Cardiac septum (tissue), 1 donor: ENCODE results near the gene CELA3A. TPM values are rescaled to one million over a fixed set of nuclear protein-coding genes. Genes with fewer than 3 reads are reported as not detected.
"Not testable (repeated sequence)": the region's sequence is repeated elsewhere in the genome, so short reads cannot be mapped to it uniquely, and the experiment has no call there.

Source experiments
- DNase-seq: peaks from one replicate; pipeline ENCODE4 v3.0.0-alpha.2; 2020; ENCODE audit warnings: low spot score
- intact Hi-C: fragments of 100-400 bp; cut with DNase I; formaldehyde crosslinking; loops from one replicate; pipeline ENCODE4 v1.14.0; 2022
- long read RNA-seq: library from polyadenylated mRNA; unstranded; transcript quantifications from one replicate; pipeline ENCODE4 v2.0.0, GENCODE V29; 2021
- total RNA-seq: library from RNA; stranded (reverse); fragmentation: NEBNext Ultra II Directional; extraction: Animal tissue kit (Norgen Biotek cat#: 25700); gene quantifications from one replicate; pipeline ENCODE4 v1.2.1, GENCODE V29; 2021
- donor health status: DM: no; HTN: no; CAD: no.

The CELA3A gene, protein sequence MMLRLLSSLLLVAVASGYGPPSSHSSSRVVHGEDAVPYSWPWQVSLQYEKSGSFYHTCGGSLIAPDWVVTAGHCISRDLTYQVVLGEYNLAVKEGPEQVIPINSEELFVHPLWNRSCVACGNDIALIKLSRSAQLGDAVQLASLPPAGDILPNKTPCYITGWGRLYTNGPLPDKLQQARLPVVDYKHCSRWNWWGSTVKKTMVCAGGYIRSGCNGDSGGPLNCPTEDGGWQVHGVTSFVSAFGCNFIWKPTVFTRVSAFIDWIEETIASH
- not detected for total RNA-seq
- long read RNA-seq: 0 reads

DNA sequence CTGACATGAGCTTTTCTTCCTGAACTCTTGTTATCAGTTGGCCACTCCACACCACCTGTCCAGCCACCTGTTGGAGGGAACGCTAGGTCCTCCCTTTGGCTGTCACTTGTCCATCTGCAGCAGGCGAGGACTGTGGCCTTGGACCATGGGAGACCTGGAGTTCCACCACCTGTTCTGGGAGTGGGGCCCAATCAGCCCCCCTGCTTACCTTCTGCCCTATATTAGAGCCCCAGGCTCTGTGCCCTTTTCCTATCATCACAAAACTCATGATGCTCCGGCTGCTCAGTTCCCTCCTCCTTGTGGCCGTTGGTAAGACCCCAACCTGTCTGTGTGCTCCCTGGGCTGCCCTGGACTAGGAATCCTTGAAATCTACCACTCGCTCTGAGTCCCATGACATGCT lies at the start of gene CELA3A:
TSS of gene CELA3A (plus strand) at position 249 of the 400 bp plus-strand sequence. CDS start at position 267, 18 bp downstream.
- intact Hi-C loops: no loop called here
- DNase-seq: no peak

DNA sequence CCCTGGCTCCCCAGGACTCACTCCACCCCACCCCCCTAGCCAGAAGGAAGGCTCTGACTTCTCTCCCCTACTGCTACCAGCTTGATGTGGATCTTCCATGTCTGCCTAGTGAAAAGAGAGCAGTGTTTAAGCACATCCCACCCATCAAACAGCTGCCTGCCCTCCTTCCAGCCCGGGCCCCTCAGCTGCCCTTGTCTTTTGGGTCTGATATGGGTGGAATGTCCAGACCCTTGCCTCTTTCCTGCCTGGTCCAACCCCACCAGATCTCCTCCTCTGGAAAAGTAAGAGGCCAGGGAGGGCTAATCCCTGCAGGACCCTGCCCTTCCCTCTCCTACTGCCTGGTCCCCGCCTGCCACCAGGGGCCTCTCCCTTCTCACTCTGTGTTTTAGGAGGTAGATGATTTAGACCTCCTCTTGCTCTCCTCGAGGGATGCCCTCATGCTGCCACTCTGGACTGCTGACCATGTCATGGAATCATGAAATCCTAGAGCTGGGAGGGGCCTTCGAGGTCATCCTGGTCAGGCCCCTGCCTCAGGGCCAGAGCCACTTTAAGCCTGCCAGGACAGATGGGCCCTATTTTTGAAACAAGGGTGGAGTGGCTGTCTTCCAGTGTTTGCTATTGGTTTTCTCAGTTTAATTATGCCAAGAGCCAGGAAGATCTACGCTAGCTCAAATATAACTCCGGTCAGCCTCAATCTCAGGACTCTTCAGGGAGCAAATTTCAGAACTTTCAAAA lies 48.5 kb upstream of the CELA3A start:
- intact Hi-C loops: no loop called here
- DNase-seq: no peak

DNA sequence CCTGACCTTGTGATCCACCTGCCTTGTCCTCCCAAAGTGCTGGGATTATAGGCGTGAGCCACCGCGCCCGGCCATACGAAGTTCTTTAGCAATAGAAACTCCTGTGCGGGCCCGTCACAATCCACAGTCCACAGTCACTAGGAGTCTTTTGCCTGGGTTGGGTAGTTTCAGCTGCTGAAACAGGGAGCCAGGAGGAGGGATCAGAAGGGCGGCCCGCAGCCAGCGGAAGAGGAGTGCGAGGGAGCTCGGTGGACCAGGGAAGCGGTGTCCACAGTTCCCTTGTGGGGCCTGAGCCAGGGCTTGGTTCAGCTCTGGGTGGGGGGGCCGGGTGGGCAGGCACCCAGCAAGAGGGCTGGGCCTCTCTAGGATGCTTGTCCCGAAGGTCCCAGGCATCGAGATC lies 46.4 kb upstream of the CELA3A start:
- intact Hi-C loops: no loop called here

DNA sequence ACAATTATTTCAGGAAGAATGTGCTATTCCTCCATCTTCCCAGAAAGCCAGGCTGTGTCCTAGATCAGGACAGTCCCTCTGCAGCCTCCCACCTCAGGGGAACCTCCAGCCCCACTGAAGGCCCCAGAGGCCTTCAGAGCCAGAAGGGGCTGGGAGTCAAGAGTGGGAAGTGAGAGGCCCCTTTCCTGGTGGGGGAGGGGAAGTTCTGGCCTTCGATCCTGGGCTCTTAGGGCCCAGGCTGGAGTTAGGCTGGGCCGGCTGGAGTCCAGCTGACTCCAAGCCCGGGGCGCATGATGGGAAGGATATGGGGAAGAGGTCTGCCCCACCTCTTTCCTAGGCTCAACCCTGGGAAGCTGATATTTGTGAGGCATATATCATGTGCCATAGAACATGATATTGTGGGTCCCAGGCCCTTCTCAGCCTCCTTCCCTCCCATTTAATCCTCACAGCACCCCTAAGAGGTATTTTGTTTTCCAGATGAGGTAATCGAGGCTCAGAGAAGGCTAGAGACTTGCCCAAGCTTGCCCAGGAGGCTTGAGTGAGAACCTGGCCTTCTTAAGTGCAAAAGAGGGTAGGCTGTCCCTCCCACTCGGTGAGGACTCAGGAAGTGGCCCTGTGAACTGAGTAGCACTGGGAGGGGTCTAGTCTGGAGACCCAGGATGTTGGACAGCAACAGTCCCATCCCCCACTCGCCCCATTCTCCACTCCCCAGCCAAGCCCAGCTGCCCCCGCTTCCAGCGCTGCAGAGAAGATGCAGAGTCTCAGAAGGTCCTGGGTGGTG lies 45.8 kb upstream of the CELA3A start:
- intact Hi-C loops: loop anchor here (2.0 kb wide), 1 partner anchor 61 kb away; no protein-coding TSS in a partner anchor
- no peak for DNase-seq

More for the DNA sequence above, 46.4 kb upstream of the CELA3A start:
- DNase-seq: no peak

DNA sequence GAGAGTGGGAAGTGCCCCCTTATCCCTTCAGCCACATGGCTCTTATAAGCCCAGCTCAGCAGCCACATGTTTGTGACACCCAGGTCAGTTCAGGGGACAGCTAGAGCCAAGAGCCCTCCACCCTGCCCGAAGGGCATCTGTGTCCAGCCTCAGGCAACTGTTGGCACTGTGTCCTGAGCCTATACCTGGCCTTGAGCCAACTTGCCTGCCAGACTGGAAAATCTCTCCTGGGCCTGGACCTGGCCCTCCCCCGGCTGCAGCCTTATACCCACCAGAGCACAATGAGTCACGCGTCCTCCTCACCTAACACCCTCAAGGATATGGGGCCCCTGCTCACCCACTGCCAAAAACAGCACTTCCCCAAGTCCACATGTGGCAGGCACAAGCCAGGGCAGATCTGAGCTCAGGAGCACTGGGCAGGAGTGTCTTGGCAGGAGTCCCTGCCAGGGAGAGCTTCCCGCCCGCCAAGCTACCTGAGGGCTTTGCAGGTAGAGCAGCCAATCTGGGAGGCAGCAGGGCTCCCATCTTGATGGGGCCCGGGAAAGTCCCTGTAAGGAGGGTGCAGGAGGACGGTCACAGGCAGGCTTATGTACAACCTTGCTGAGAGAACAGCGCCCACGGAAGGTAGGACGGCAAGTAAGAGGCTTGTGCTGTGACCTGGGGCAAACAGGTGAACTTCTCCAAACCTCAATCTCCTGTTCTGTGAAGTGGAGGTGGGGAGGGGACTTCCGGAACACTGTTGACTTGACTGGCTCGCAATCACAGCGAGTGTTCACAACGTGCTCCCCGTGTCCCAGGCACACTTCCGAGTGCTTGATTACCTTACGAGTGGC lies 44.5 kb upstream of the CELA3A start:
- intact Hi-C loops: loop anchor here (2.0 kb wide), 1 partner anchor 62 kb away; no protein-coding TSS in a partner anchor
- no peak for DNase-seq

DNA sequence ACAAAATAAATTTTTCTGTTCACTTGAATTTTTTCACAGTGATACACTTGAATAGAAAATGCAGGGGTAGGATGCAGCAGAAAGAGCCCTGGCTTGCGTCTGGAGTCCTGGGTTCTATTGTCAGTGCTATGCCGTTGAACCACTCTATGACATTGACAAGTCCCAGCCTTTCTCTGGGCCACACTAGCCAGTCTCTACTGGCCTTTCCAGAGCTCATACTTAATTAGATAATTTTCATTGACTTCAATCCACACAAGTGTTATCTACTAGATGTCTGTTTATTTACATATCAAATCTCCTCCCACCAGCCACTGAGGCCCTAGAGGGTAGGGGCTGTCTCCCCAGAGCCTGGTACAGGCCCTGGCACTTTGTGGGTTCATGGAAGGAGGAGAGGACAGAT lies 40.1 kb upstream of the CELA3A start:
- DNase-seq: no peak

DNA sequence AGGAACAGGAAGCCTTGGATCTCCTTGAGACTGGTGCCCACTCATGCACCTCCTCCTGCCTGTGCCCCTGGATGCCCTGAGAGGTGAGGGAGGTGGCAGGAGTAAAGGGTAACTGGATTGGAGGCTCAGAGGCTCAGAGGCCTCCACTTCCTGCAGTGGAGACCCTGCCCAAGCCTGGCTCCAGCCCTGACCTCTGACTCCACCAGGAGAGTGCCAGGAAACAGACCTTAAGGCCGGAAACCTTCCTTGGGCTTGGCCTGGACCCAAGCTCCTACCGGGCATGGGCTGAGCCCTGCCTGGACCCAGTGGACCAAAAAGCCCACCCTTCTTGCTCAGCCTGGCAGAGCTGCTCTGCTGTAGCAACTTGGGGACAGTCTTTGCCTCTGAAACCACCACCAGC lies 39.7 kb upstream of the CELA3A start:
- DNase-seq: no peak

More for the DNA sequence above, 40.1 kb upstream of the CELA3A start:
- intact Hi-C loops: loop anchor here (5.0 kb wide), 1 partner anchor 94 kb away; no protein-coding TSS in a partner anchor

DNA sequence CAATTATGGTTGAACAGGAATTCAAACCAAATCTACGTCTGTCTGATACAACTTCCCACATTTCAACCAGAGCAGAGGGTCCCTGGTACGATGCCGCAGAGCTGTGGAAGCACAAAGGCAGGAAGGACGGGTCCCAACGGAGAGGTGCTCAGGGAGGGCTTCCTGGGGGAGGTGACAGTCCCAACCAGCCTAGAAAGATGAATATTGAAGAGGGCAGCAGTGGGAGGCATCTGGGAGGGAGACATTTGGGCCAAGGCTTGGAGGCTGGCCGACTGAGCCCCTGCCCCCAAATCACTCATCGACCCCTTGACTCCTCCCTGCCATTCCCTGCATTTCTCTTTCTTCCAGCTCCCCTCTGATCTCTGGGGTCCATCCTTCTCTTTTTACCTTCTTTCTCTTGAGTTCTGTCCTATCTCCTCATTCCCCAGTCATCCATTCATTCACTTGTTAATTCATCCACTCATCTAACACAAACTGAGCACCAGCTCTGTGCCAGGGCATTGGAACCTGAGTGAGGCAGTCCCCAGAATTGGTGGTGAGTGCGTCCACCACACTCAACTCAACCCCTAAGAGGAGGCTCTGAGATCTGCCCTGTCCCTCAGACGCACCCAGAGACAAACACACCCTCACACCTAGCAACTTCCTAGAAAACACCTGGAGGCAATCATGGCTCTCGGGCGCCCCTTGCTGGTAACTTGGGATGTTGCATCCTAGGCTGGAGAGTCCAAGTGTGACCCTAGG lies 37.8 kb upstream of the CELA3A start:
- intact Hi-C loops: loop anchor here (5.0 kb wide), 1 partner anchor 96 kb away; no protein-coding TSS in a partner anchor
- peak; percentile 92 for DNase-seq

More for the DNA sequence above, 39.7 kb upstream of the CELA3A start:
- intact Hi-C loops: loop anchor here (5.0 kb wide), 1 partner anchor 94 kb away; no protein-coding TSS in a partner anchor

DNA sequence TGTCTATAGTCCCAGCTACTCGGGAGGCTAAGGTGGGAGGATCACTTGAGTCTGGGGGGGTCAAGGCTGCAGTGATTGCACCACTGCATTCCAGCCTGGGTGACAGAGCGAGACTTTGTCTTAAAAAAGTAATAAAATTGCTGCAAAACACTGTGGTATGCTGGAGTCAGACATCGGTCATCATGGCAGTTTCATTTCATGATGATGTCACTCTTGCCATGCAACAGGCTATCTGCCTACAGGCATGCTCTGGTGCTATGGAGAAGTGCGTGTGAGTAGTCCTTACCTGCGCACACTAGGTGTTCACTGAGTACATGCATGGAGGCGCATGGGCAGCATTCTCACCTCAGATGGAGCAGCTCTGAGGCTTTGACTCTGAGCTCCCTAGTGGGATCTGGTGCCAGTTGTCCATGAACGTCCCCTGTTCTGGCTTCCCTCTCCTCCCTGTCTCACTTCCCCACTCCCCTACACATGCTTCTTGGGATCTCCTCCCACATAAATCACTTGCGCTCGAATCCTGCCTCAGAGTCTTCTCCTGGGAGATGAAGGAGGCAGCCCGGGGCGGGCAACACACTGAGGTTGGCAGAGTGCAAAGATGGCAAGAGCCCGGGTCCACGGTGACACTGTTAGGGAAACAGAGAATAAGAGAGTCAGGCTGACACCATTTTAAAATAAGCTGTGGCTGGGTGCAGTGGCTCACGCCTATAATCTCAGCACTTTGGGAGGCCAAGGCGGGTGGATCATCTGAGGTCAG lies 35.0 kb upstream of the CELA3A start:
- intact Hi-C loops: no loop called here
- DNase-seq: peak; percentile 56

DNA sequence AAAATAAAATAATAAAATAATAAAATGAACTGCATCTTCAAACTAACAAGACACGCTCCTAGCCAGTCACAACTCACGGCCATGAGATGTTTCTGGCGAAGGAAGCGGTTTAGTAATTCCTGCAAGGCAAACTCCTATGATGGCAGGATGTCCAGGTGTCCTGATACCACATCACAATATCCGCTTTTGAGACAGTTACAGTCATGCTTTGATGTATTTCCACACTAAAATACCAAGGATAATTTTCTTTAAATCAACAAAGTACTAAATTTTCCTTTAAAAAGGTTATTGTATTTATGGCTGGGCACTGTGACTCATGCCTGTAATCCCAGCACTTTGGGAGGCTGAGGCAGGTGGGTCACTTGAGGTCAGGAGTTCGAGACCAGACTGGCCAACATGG lies 34.2 kb upstream of the CELA3A start:
- intact Hi-C loops, DNase-seq: not testable (repeated sequence)

DNA sequence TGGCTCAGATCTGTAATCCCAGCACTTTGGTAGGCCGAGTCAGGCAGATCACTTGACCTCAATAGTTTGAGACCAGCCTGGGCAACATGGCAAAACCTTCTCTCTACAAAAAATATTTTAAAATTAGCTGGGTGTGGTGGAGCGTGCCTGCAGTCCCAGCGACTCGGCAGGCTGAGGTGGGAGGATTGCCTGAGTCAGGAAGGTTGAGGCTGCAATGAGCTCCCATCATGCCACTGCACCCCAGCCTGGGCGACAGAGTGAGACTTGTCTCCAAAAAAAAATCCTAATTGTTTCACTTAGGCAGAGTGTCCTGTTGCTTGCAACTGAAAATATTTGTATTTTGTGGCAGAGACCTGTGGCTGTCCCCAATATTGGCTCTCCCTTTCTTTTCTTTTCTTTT lies 32.4 kb upstream of the CELA3A start:
- intact Hi-C loops, DNase-seq: not testable (repeated sequence)

DNA sequence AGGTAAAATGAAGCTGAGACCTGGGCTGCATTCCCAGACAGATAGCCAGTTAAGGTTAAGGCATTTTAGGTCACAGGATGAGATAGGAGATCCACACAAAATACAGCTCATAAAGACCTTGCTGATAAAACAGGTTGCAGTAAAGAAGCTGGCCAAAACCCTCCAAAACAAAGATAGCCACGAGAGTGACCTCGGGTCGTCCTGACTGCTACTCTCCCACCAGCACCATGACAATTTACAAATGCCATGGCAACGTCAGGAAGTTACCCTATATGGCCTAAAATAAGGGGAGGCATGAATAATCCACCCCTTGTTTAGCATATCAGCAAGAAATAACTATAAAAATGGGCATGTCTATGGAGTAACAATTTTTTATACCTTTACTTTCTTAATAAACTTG lies 30.9 kb upstream of the CELA3A start:
- DNase-seq, intact Hi-C loops: not testable (repeated sequence)

DNA sequence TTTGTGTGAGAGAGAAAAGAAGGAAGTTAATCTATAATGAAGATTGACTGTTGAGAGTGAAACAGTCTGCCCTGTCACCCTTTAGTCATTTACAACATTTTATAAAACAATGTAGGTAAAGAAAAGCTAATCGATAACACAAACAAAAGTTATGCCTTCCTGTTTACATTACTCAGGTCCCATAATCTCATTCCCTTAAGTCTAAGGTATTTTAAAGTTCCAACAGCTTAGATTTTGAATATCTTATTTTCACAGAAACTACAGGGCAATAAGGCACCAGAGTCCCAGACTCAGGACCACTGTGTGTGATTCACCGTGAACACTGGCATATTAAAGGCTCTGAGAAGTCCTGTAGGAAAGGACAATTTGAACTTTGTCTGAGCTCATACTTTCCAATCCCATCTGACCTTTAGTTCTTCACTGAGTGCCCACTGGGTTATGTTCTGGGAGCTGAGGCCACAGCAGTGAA lies 28.4 kb upstream of the CELA3A start:
- DNase-seq, intact Hi-C loops: not testable (repeated sequence)

DNA sequence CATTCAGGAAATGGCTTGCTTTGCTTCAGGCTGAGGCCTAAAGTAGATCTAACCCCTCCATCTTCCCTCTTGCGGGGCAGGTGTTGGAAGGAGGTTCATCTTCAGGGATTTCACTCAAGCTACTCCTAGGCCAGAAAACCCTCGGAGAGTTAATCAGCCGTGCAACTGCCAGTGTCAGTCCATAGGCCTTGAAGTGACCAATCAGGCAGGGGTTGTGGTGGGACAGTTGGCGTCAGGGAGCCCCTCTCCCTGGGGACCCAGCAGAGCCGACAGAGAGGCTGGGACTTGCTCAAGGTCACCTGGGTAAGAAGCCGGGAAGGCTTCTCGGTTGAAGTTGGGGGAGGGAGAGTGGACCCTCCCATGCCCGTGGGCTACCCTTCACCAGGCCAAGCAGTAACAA lies 27.5 kb upstream of the CELA3A start:
- intact Hi-C loops, DNase-seq: not testable (repeated sequence)

DNA sequence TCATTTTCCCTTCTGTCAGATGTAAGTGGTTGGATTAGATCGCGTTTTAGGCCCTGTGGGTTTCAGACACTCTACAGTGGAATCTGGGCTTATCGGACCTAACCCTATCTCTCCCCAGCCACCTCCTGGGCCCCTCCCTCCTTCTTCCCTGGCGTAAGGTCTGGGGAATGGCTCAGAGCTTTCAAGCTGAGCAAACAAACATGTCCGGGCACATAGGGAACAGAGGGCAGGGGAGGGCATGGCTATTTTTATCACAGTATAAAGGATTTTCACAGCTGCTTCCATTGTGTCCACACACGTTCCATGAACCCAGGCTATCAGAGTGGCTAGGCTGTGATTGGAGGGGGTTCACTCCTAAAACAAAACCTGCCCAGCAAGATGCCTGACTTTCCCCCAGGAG lies 26.8 kb upstream of the CELA3A start:
- DNase-seq, intact Hi-C loops: not testable (repeated sequence)

DNA sequence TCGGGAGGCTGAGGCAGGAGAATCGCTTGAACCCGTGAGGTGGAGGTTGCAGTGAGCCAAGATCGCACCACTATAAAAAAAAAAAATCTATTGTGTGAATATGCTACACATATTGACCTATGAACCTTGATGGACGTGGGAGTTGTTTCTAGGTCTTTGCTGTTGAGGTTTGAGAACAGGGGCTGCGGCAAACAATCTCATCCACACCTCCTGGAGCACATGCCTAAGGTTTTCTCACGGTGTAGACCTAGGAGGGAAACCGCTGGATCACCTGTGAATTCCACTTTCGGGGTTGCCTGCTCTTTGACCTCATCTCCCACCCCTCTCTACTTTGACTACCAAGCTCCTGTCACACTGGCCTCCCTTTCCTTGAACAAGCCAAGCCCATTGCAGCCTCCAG lies 26.2 kb upstream of the CELA3A start:
- DNase-seq, intact Hi-C loops: not testable (repeated sequence)

DNA sequence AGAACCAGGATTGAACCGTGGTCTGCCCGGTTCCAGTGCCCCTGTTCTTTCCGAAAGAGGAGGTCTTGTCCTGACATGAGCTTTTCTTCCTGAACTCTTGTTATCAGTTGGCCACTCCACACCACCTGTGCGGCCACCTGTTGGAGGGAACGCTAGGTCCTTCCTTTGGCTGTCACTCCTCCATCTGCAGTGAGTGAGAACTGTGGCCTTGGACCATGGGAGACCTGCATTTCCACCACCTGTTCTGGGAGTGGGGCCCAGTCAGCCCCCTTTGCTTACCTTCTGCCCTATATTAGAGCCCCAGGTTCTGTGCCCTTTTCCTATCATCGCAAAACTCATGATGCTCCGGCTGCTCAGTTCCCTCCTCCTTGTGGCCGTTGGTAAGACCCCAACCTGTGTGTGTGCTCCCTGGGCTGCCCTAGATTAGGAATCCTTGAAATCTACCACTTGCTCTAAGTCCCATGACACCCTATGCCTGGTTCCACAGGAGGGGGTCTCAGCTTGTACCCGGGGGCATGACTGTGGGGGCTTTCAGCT lies 24.7 kb upstream of the CELA3A start, which contains the start of gene CELA3B:
TSS of gene CELA3B (plus strand) at position 320 of the 537 bp plus-strand sequence. CDS start at position 338, 18 bp downstream.
- DNase-seq, intact Hi-C loops: not testable (repeated sequence)
